Left lobe of liver (tissue), 2 donors: ENCODE results near the gene CDX1. TPM values are rescaled to one million over a fixed set of nuclear protein-coding genes. Genes with fewer than 3 reads are reported as not detected.
A peak's percentile ranks its signal among the peaks of the same experiment; 100 is the strongest.

Experiments
- ATAC-seq: fragments of 200-7000 bp; cut with Tn5 transposase; one replicate; pipeline ENCODE4 v1.9.1; 2020; ENCODE audit warnings: mild to moderate bottlenecking, moderate library complexity
- DNase-seq: peaks from one replicate; pipeline ENCODE4 v3.0.0-alpha.2; 2020; ENCODE audit warnings: low spot score
- total RNA-seq: library from RNA; stranded (reverse); gene quantifications from one replicate; pipeline ENCODE4 v1.2.1, GENCODE V29; 2021
- donor health status: DM: no; HTN: no; CAD: no; lungs with moderate emphysema.
- donor health status: DM: no; HTN: yes; CAD: no.

The CDX1 gene
- total RNA-seq, 1 donor from 2014 or later: 0.15 TPM

- DNase-seq: no peak
- ATAC-seq: no peak
Measured at GRCh38 chr5:150144879-150145278, 21.7 kb upstream of the CDX1 start.

- no peak for DNase-seq
- no peak for ATAC-seq
Measured at GRCh38 chr5:150146235-150146634, 20.3 kb upstream of the CDX1 start.

DNA sequence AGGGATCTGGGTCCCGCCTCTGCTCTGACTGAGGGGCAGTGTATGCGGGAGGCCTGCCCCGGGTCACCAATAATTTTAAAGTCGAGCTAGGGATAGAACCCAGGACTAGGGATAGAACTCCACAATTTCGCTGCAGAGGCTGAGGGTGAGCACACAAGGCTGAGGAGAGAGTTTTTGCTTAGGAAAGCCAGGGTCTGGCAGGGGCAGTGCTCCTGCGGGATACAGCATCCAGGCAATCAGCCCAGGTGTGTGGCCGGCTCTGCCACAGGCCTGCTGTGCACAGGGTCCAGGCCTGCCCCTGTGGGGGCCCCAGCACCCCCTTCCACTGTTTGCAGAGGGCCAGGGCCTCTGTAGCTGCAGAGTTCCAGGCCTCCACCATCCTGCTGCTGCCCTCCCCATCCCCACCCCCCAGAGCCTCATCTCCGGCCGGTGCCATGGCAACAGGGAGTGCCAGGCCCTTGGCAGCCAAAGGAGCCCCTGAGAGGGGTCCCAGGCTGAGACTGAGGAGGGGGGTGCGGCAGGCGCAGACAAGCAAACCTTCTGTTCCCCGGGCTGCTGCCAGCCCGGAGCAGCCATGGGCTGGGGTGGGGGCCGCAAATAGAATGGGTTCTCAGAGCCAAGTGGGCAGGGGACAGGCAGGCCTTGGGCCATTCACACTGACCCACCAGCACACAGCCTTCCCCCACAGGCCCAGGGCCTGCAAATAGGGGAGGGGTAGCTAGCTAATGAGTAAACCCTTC, 19.5 kb upstream of the CDX1 start:
- no peak for DNase-seq
- no peak for ATAC-seq

DNA sequence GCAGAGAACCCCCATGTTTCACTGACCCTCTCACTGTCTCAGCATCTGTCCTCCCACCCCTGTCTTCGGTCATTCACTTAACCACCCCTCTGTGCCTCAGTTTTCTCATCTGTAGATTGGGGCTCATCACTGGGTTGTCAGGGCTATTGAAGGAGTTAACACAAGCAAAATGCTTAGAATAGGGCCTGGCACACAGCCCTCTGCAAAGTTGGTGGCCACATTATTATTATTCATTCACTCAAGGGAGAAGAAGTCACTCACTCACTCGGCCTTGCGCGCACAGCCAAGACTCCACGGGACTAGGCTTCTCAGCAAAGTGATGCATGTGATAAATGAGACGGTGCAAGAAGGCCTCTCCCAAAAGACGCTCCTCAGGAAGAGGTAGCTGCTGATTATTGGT, 18.9 kb upstream of the CDX1 start:
- DNase-seq (no peak), ATAC-seq (no peak)

GRCh38 chr5:150148117-150148927, 18.3 kb upstream of the CDX1 start:
- ATAC-seq (no peak), DNase-seq (no peak)

- ATAC-seq (no peak), DNase-seq (no peak)
Measured at GRCh38 chr5:150149618-150150017, 17.0 kb upstream of the CDX1 start.

DNA sequence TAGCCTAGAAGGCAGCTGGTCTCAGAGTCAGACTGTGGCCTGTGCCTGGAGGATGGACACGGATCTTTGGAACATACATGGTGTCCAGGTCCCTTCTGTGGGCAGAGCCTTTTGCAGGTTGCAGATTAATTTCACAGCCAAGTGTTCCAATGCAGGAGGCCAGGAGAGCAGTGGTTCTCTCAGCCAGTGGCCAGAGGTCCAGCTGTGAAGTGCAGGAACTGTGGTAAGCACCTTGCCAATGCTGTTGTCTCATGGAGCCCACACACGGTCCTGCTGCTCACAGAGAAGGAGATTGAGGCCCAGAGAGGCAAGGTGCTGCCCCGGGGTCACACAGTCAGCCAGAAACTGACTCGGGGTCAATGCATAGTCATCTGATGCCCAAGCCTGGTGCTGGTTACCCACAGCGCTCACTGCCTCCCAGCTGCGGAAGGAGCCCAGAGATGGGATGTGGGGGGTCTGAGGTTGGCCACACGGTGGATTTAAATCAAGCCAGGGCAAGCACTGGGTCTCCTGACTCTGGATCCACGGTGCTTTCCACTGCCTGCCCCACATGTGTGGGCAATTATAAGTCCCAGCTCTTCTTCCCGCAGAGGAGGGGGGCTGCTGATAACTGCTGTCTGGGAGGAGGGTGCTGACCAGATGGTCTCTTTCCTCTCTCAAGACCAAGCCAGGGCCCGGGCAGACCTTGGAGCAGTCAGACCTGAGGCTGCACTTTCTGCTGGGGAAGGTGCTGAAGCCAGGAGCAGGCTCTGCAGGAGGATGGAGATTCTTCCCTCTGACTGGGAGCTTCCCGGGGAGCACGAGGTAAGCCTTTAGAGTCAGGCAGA, 13.7 kb upstream of the CDX1 start:
- DNase-seq (no peak), ATAC-seq (no peak)

GRCh38 chr5:150153483-150153882, 13.1 kb upstream of the CDX1 start:
- no peak for ATAC-seq

DNA sequence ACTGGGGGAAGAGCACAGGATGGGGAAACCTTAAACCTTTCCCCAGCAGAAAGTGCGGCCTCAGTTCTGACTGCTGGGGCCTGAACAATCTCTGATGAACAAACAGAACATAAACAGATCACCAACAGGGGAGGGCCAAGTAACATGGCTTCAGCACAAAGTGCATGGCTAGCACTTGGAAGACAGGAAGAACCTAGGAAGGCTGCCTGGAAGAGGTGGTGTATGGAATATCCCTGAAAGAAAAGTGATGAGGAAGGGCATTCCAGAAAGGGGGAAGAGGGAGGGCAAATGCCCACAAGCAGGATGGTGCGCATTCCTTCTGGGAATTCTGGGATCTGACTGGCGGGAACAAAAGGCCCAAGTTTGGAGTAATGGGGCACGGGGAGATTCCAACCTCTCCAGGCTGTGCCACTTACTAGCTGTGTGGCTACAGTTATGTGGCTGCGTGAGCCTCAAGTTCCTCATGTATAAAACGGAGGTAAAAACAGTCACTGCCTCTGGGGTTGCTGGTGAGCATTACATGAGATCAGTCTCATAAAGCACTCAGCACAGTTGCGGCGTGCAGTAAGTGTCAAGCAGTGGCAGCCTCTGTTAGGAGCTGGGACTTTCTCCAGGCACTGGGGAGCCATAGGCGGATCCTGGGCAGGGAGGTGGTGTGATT, 12.5 kb upstream of the CDX1 start:
- DNase-seq (no peak), ATAC-seq (no peak)

More at GRCh38 chr5:150153483-150153882, 13.1 kb upstream of the CDX1 start:
- no peak for DNase-seq

DNA sequence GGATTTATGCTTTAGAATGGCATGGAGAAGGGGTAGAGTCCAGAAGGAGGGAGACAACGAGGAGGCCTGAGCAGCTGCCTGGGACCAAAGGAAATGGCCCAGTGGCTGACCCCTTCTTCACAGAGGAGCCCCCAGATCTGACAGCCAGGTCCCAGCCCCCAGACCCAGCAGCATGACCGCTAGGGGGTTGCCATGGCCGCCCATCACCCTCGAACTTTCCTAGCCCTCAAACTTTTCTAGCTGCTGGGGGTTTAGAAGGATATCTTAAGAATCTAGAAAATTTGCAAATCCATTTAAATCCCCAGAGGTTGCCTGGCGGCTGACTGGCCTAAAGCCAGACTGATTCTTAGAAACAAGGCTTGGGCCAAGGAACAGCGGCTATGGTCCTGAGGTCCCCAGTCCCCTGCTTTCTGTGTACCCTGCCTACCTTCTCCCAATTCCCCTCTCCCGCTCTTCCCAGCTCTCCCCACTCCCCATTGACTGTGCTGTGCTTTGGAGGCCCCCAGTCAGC, 11.9 kb upstream of the CDX1 start:
- DNase-seq: no peak
- no peak for ATAC-seq

DNA sequence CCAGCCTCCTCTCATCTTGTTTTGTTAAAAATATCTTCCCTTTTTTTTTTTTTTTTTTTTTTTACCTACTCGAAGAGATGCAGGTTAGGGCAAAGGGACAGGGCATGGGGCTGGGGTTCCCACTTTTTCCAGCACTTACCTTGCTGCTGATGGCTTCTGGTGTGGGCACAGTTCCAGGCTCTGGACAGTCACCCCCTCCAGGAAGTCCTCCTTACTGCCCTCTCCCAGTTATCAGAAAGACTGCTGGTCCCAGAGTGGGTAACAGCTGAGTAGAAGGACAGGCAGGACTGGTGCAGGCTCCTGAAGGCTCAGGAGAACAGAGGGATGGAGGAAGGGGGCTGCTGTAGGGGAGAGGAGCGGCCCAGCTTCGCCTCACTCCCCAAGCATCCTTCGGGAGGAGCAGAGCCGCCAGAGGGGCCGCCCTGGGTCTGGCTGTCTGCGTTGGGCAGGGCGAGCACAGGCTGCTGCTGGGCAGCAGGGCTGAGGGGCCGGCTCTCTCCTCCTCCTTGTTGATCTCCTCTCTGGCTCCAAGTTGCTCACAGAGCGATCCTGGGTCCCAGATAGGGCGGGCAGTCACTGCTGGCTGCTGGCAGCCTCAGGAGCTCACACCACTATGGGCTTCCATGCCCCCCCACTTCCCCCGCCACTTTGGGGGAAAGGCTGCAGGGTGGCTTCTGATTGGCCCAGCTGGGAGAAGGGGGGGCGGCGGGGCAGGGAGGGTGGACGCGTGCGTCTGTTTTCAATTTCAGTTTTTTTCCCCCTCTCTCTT, 11.1 kb upstream of the CDX1 start, which contains the start of gene PDGFRB:
Gene PDGFRB, minus strand, starts transcription at position 588 of the 769 bp plus-strand sequence. CDS start 18,798 bp downstream, outside the sequence.
- DNase-seq (peak; percentile 53), ATAC-seq (peak; percentile 58)

DNA sequence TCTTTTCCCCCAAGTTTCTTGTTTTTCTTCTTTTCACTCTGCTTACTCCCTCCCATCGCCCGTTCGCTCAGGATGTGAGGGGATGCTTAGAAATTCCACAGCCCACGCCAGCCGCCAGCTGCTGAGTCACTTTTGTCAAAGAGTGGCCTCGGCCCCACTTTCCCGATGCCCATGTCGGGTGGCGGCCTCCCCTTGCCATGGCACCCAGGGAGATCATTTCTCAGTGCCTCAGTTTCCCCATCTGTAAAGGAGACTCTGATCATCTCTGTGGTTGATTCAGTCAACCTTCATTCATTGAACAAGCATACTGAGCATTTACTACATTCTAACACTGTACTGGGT, 10.6 kb upstream of the CDX1 start:
- DNase-seq (no peak), ATAC-seq (no peak)

DNA sequence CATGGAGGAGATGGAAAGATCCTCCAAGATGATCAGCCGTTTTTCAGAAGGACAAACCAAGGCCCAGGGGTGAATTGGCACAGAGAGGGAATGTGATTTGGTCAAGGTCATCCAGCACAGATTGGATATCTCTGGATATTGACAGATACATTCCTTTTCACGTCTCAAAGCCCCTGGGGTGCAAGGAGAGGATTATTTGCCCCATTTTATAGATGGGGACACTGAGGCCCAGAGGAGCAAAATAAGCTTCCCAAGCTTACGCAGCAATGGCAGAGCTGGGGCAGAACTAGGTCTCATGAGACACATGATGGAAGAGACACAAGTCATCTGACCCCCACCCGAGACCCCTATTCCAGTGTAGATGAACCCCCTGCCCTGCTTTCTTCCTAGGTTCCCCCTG, 10.0 kb upstream of the CDX1 start:
- ATAC-seq: no peak
- DNase-seq: no peak

GRCh38 chr5:150157168-150157567, 9.4 kb upstream of the CDX1 start:
- no peak for DNase-seq
- ATAC-seq: no peak

GRCh38 chr5:150158170-150158949, 8.2 kb upstream of the CDX1 start:
- ATAC-seq (no peak), DNase-seq (no peak)

DNA sequence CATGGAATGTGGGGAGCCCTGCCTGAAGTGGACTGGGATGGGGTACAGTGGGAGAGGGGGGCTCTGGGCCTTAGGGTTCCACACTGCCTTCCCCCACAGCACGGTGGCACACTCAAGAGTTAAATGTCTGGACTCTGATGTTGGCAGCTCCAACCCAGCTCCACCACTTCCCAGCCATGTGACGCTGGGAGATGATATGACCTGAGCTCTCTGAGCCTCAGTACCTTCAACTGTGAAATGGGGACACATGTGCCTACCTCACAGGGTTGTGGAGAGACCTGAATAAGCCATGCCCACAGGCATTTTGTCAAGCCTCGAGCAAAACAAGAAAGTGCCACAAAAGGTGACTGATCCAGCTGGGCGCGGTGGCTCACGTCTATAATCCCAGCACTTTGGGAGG, 7.5 kb upstream of the CDX1 start:
- ATAC-seq (no peak), DNase-seq (no peak)

DNA sequence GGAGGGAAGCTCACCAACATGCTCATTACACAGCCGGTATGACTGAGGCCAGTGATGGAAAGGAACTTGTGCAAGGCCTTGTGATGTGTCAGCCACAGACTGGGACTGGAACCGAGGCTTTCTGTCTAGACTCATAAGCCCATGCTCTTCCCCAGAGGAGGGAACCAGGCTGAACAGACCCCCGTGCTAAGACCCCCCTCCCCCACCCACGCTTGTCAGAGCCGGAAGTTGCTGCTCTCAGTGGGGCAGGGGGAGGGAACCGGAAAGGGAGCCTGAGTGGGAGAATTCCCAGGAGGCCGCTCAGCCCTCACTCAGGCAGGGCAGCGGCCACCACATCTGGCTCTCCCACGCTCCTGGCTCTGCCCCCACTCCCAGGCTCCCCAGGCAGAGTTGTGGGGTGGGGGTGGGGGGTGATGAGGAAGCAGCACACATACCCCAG, 6.8 kb upstream of the CDX1 start:
- no peak for DNase-seq
- ATAC-seq: no peak

GRCh38 chr5:150160448-150161081, 6.0 kb upstream of the CDX1 start:
- DNase-seq (no peak), ATAC-seq (no peak)
